Dedifferentiated amniotic fluid mesenchymal stem cell (primary cell): ENCODE measurements around the gene TBC1D22A.

Experiments
- DNase-seq: peaks from one replicate; pipeline ENCODE4 v3.0.0-alpha.2; 2016; ENCODE audit errors: extremely low spot score

TBC1D22A gene

GRCh38 chr22:47057916-47058585, 295.6 kb downstream of the TBC1D22A start:
- no peak for DNase-seq

- DNase-seq, result no peak
These were observed 296.6 kb downstream of the TBC1D22A start for GRCh38 chr22:47059076-47059475.

GRCh38 chr22:47059701-47060161, 297.3 kb downstream of the TBC1D22A start:
- no peak for DNase-seq

GRCh38 chr22:47060718-47061117, 298.3 kb downstream of the TBC1D22A start:
- no peak for DNase-seq

GRCh38 chr22:47061226-47061625, 298.8 kb downstream of the TBC1D22A start:
- no peak for DNase-seq

GRCh38 chr22:47062126-47062525, 299.7 kb downstream of the TBC1D22A start:
- no peak for DNase-seq

GRCh38 chr22:47063071-47063509, 300.6 kb downstream of the TBC1D22A start:
- DNase-seq, result no peak

- no peak for DNase-seq
These were observed 301.2 kb downstream of the TBC1D22A start for GRCh38 chr22:47063606-47064005.

GRCh38 chr22:47064016-47064415, 301.6 kb downstream of the TBC1D22A start:
- DNase-seq, result no peak

- no peak for DNase-seq
These were observed 302.0 kb downstream of the TBC1D22A start for GRCh38 chr22:47064416-47064815.

- DNase-seq, result no peak
These were observed 303.5 kb downstream of the TBC1D22A start for GRCh38 chr22:47065756-47066615.

GRCh38 chr22:47066616-47066905, 304.1 kb downstream of the TBC1D22A start:
- no peak for DNase-seq

GRCh38 chr22:47067321-47067890, 305.0 kb downstream of the TBC1D22A start:
- no peak for DNase-seq

- DNase-seq, result no peak
These were observed 305.6 kb downstream of the TBC1D22A start for GRCh38 chr22:47067911-47068625.

- no peak for DNase-seq
These were observed 306.2 kb downstream of the TBC1D22A start for GRCh38 chr22:47068626-47068996.

GRCh38 chr22:47069270-47069669, 306.8 kb downstream of the TBC1D22A start:
- DNase-seq, result no peak

GRCh38 chr22:47071078-47071806, 308.8 kb downstream of the TBC1D22A start:
- no peak for DNase-seq

GRCh38 chr22:47071807-47072641, 309.6 kb downstream of the TBC1D22A start:
- DNase-seq, result no peak

GRCh38 chr22:47072642-47072967, 310.2 kb downstream of the TBC1D22A start:
- DNase-seq, result no peak

GRCh38 chr22:47073075-47073474, 310.6 kb downstream of the TBC1D22A start:
- no peak for DNase-seq

- no peak for DNase-seq
These were observed 311.7 kb downstream of the TBC1D22A start for GRCh38 chr22:47074105-47074504.
